HEK293T (cell line): ENCODE data around the gene ENTPD7.
A peak's percentile ranks its signal among the peaks of the same experiment; 100 is the strongest.

Experiments used
- CTCF ChIA-PET: fragments of 350-600 bp; formaldehyde crosslinking; extraction: SDS; loops from one replicate; lab custom pipeline; 2021; ENCODE audit warnings: antibody characterized with exemption, inconsistent platforms; lab: Yijun Ruan, JAX
- POLR2A ChIA-PET: fragments of 350-600 bp; formaldehyde crosslinking; extraction: SDS; loops from one replicate; lab custom pipeline; 2020; ENCODE audit warnings: antibody characterized with exemption, inconsistent platforms; lab: Yijun Ruan, JAX
- DNase-seq: peaks from one replicate; pipeline ENCODE4 v3.0.0; 2012; ENCODE audit warnings: mixed read lengths; ENCODE audit errors: extremely low spot score
- ARNT ChIP-seq: fragments of 450-650 bp; IDR thresholded peaks from 2 replicates; pipeline ENCODE4 v1.6.1; 2017; ENCODE audit warnings: mild to moderate bottlenecking
- BHLHE40 ChIP-seq: fragments of 450-650 bp; IDR thresholded peaks from 2 replicates; pipeline ENCODE4 v1.6.1; 2016; ENCODE audit warnings: mild to moderate bottlenecking, moderate library complexity, borderline replicate concordance
- CTBP1 ChIP-seq: fragments of 450-650 bp; IDR thresholded peaks from 2 replicates; pipeline ENCODE4 v1.6.1; 2016; ENCODE audit warnings: borderline replicate concordance
- ELF4 ChIP-seq: fragments of 450-650 bp; IDR thresholded peaks from 2 replicates; pipeline ENCODE4 v1.6.1; 2017; ENCODE audit warnings: antibody characterized with exemption
- FOXA1 ChIP-seq: fragments of 450-650 bp; IDR thresholded peaks from 2 replicates; pipeline ENCODE4 v1.6.1; 2016; ENCODE audit warnings: mild to moderate bottlenecking
- FOXK2 ChIP-seq: fragments of 450-650 bp; IDR thresholded peaks from 2 replicates; pipeline ENCODE4 v1.6.1; 2016; ENCODE audit warnings: mild to moderate bottlenecking
- FOXM1 ChIP-seq: fragments of 450-650 bp; IDR thresholded peaks from 2 replicates; pipeline ENCODE4 v1.6.1; 2017; ENCODE audit warnings: mild to moderate bottlenecking, borderline replicate concordance
- HDGF ChIP-seq: fragments of 450-650 bp; IDR thresholded peaks from 2 replicates; pipeline ENCODE4 v1.6.1; 2017; ENCODE audit warnings: antibody characterized with exemption, borderline replicate concordance
- L3MBTL2 ChIP-seq: fragments of 450-650 bp; conservative IDR thresholded peaks from 2 replicates; pipeline ENCODE4 v1.6.1; 2016; ENCODE audit warnings: mild to moderate bottlenecking
- LEF1 ChIP-seq: fragments of 450-650 bp; IDR thresholded peaks from 2 replicates; pipeline ENCODE4 v1.6.1; 2017; ENCODE audit warnings: mild to moderate bottlenecking, borderline replicate concordance
- NFRKB ChIP-seq: fragments of 450-650 bp; IDR thresholded peaks from 2 replicates; pipeline ENCODE4 v1.6.1; 2016; ENCODE audit warnings: mild to moderate bottlenecking, moderate library complexity
- SP1 ChIP-seq: fragments of 450-650 bp; IDR thresholded peaks from 2 replicates; pipeline ENCODE4 v1.6.1; 2017
- SUZ12 ChIP-seq: fragments of 450-650 bp; IDR thresholded peaks from 2 replicates; pipeline ENCODE4 v1.6.1; 2016; ENCODE audit warnings: mild to moderate bottlenecking
- TARDBP ChIP-seq: fragments of 450-650 bp; IDR thresholded peaks from 2 replicates; pipeline ENCODE4 v1.6.1; 2016
- ZNF384 ChIP-seq: fragments of 450-650 bp; IDR thresholded peaks from 2 replicates; pipeline ENCODE4 v1.6.1; 2016
- TF ChIP-seq, protein P1 (sequence below): fragments of 450-650 bp; IDR thresholded peaks from 2 replicates; pipeline ENCODE4 v1.6.1; 2016

Gene ENTPD7

DNA sequence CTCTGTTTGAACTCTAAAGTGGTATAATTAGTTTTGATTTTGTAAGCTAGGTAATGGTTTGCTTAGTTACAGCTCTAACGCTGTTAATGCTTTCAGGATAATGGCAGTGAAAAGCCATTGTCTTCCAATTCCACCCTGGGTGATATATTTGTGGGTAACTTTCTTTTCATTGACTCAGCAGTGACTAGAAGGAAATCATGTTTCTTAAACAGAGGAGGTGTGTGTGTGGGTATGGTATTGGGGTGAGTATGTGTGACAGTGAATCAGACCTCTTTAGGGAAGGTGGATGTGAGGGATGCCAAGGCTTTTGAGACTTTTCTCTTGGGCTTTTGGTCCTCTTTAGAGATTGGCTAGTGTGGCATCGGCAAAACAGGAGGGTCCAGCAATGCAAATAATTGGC is 13.6 kb downstream of the ENTPD7 start:
- CTCF ChIA-PET, result interaction anchor here (0.5 kb wide), 1 partner anchor 268 kb away, joined by 4 read pairs; no protein-coding TSS in a partner anchor
- POLR2A ChIA-PET, result interaction anchor here (1.3 kb wide), 1 partner anchor 13 kb away, joined by 5 read pairs; the partner anchor contains the start of gene ENTPD7
- no peak for DNase-seq
- no peak for TF ChIP-seq CTBP1
- TF ChIP-seq ELF4, result no peak
- no peak for TF ChIP-seq FOXM1
- TF ChIP-seq BHLHE40, result no peak
- no peak for TF ChIP-seq SUZ12
- TF ChIP-seq FOXA1, result no peak
- TF ChIP-seq ARNT, result no peak
- TF ChIP-seq NFRKB, result no peak
- TF ChIP-seq, protein P1, sequence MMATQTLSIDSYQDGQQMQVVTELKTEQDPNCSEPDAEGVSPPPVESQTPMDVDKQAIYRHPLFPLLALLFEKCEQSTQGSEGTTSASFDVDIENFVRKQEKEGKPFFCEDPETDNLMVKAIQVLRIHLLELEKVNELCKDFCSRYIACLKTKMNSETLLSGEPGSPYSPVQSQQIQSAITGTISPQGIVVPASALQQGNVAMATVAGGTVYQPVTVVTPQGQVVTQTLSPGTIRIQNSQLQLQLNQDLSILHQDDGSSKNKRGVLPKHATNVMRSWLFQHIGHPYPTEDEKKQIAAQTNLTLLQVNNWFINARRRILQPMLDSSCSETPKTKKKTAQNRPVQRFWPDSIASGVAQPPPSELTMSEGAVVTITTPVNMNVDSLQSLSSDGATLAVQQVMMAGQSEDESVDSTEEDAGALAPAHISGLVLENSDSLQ, result no peak
- TF ChIP-seq LEF1, result no peak
- no peak for TF ChIP-seq HDGF
- no peak for TF ChIP-seq L3MBTL2

DNA sequence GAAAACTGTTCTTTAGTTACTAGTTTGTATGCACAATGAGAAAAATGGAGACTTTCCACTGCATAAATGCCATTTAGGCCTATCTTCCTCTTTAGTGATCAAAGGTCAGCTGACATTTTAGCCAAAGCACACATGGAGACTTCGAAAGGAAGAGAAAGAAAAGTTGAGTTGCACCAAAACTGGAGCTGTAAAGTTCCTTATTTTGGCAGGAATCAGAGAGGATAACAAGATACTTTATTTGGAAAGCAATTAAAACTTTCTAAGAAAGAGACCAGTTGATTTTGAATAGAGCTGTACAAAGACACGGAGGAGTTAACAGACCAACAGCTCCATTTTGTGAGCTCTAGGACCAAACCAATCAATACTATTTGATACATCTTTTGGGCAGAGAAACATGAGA is 14.2 kb downstream of the ENTPD7 start:
- ChIA-PET POLR2A (no interaction called here), CTCF (interaction anchor here (0.5 kb wide), 1 partner anchor 268 kb away, joined by 4 read pairs; no protein-coding TSS in a partner anchor)
- TF ChIP-seq HDGF, result no peak
- TF ChIP-seq FOXA1, result no peak
- TF ChIP-seq NFRKB, result no peak
- TF ChIP-seq FOXM1, result no peak
- TF ChIP-seq CTBP1, result no peak
- no peak for DNase-seq

- no peak for DNase-seq
- CTCF ChIA-PET, result no interaction called here
- POLR2A ChIA-PET, result interaction anchor here (0.6 to 0.7 kb wide), 2 partner anchors 50 to 1184 kb away, joined by 3 read pairs; no protein-coding TSS in a partner anchor
- TF ChIP-seq NFRKB, result no peak
- TF ChIP-seq FOXM1, result no peak
- no peak for TF ChIP-seq HDGF
- no peak for TF ChIP-seq BHLHE40
- no peak for TF ChIP-seq FOXA1
These were observed 15.5 kb downstream of the ENTPD7 start for GRCh38 chr10:99674762-99675161.

DNA sequence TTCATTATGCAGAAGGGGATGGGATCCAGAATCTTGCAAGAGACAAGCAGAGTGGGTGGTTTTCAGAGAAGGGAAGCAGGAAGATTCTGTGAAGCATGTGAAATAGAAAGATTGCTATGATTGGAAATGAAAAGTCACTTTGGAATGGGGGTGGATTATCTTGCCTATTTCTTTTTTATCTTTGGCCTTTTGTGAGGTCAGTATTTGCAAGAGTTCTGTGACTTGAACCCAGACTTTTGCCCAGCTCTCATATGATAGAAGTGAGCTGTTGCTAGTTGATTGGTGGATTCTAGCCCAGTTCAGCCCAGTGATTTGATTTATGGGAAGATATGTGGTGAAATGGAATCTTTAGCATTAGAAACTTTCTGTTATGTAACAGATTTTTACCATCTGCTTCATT is 17.1 kb downstream of the ENTPD7 start:
- TF ChIP-seq, protein P1, result peak; percentile 50; the same call in 1 of the 2 replicates
- TF ChIP-seq ARNT, result no peak
- CTCF ChIA-PET, result no interaction called here
- DNase-seq, result no peak
- POLR2A ChIA-PET, result interaction anchor here (1.2 to 1.3 kb wide), 2 partner anchors 17 to 54 kb away, joined by 3 to 4 read pairs; partner anchors contain the start of gene ENTPD7

- no peak for DNase-seq
- TF ChIP-seq NFRKB (no peak), FOXM1 (no peak), HDGF (no peak), ARNT (no peak), LEF1 (no peak), BHLHE40 (no peak), ELF4 (no peak), ZNF384 (no peak), TARDBP (no peak), FOXK2 (no peak), FOXA1 (no peak), SP1 (no peak)
- TF ChIP-seq, protein P1, result no peak
- CTCF ChIA-PET, result no interaction called here
- POLR2A ChIA-PET, result interaction anchor here (1.2 to 1.3 kb wide), 2 partner anchors 17 to 55 kb away, joined by 3 to 4 read pairs; partner anchors contain the start of gene ENTPD7
These were observed 17.6 kb downstream of the ENTPD7 start for GRCh38 chr10:99676895-99677294.

DNA sequence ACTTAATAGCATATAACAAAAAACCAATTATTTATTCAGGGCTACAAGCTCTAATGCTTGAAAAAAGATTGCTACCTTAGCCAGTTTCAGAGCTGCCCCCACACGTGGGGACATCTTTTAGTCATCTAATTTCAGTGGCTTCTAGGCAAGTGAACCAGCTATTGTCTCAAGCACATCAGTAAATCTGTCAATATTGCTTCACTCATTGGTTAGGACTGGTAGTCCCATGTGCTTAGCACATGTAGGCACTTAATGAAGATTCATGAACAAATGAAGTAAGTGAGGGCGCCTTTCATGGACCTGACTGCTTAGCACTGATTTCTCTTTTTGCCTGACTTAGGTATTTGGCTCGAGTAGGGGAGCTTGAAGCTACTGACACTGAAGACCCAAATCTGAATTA is 19.6 kb downstream of the ENTPD7 start:
- ChIA-PET CTCF (interaction anchor here (0.6 kb wide), 1 partner anchor 23 kb away, joined by 3 read pairs; no protein-coding TSS in a partner anchor), POLR2A (interaction anchor here (1.4 to 1.8 kb wide), 2 partner anchors 20 to 57 kb away, joined by 6 to 7 read pairs; partner anchors contain the start of gene ENTPD7)
- TF ChIP-seq BHLHE40 (no peak), L3MBTL2 (peak; percentile 44; the same call in 1 of the 2 replicates), SP1 (no peak)
- TF ChIP-seq, protein P1, result no peak
- DNase-seq, result no peak
